GM12878 (cell line): ENCODE results near the gene COL4A2. TPM values are rescaled to one million over a fixed set of nuclear protein-coding genes. Genes with fewer than 3 reads are reported as not detected.
A peak's percentile ranks its signal among the peaks of the same experiment; 100 is the strongest.

Experiments
- ATAC-seq: fragments of 200-7000 bp; cut with Tn5 transposase; 3 replicates; pipeline ENCODE4 v1.9.1; 2020; ENCODE audit warnings: mild to moderate bottlenecking, moderate library complexity
- BruUV-seq: library from RNA; stranded (reverse); fragments of 400-500 nt; replicated peaks from 2 replicates; lab custom pipeline; 2021; lab: Mats Ljungman, UMichigan
- CTCF ChIA-PET: fragments of 300-600 bp; sonication (Branson Sonifier 250); formaldehyde crosslinking; extraction: SDS; loops from one replicate; lab custom pipeline; 2021; ENCODE audit warnings: inconsistent platforms; lab: Yijun Ruan, JAX
- POLR2A ChIA-PET: fragments of 350-600 bp; formaldehyde crosslinking; extraction: SDS; loops from one replicate; lab custom pipeline; 2021; ENCODE audit warnings: inconsistent platforms; lab: Charles Lee
- RAD21 ChIA-PET: fragments of 300-600 bp; sonication (Branson Sonifier 250); formaldehyde crosslinking; loops from one replicate; lab custom pipeline; 2023; ENCODE audit warnings: antibody characterized with exemption; ENCODE audit not compliant: unreplicated experiment; lab: Charles Lee
- SMC1A ChIA-PET: fragments of 300-600 bp; sonication (Branson Sonifier 250); formaldehyde crosslinking; loops from one replicate; lab custom pipeline; 2023; ENCODE audit not compliant: unreplicated experiment, uncharacterized antibody; lab: Charles Lee
- DNase-seq: peaks from one replicate; pipeline ENCODE4 v3.0.0-alpha.2; 2011; ENCODE audit warnings: low read depth, low spot score
- FAIRE-seq: peaks from 3 replicates; lab custom pipeline; 2011; peaks lifted over from hg19 to GRCh38; lab: Jason Lieb, UNC
- H2AFZ ChIP-seq: 2 replicates; pipeline ENCODE4 v1.6.0; 2011; ENCODE audit warnings: low read depth, low read length, control low read depth; ENCODE audit not compliant: control insufficient read depth
- H3K27ac ChIP-seq: 2 replicates; pipeline ENCODE4 v1.5.1; 2011; ENCODE audit warnings: control low read depth; ENCODE audit not compliant: control insufficient read depth, insufficient read depth
- H3K27me3 ChIP-seq, 2 experiments: replicated peaks in 1 of 2; 2 replicates each; pipeline versions ENCODE4 v1.6.0 to v1.6.1; 2011; ENCODE audit warnings: low read length in 1 of 2; ENCODE audit not compliant: control insufficient read depth in 2 of 2, insufficient read depth in 2 of 2
- H3K36me3 ChIP-seq, 2 experiments: 2 replicates each; pipeline ENCODE4 v1.5.1; 2011; ENCODE audit warnings: low read length in 1 of 2; ENCODE audit not compliant: control insufficient read depth in 2 of 2, insufficient read depth in 2 of 2
- H3K4me1 ChIP-seq: 2 replicates; pipeline ENCODE4 v1.6.1; 2011; ENCODE audit warnings: mild to moderate bottlenecking, low read length, moderate library complexity, mixed read lengths; ENCODE audit not compliant: control insufficient read depth, insufficient read depth
- H3K4me2 ChIP-seq: 2 replicates; pipeline ENCODE4 v1.6.0; 2011; ENCODE audit warnings: control low read depth; ENCODE audit not compliant: control insufficient read depth, insufficient read depth
- H3K4me3 ChIP-seq: fragments of 200-600 bp; sonication (generic); 2 replicates; pipeline ENCODE4 v1.5.1; 2016
- H3K79me2 ChIP-seq: 2 replicates; pipeline ENCODE4 v1.6.0; 2011; ENCODE audit warnings: low read length; ENCODE audit not compliant: control insufficient read depth, insufficient read depth
- H3K9ac ChIP-seq: 2 replicates; pipeline ENCODE4 v1.8.0; 2011; ENCODE audit warnings: low read length, control low read depth, mixed read lengths; ENCODE audit not compliant: control insufficient read depth, insufficient read depth
- H3K9me3 ChIP-seq: replicated peaks from 3 replicates; pipeline ENCODE4 v1.5.1; 2011; ENCODE audit warnings: mild to moderate bottlenecking, low read length; ENCODE audit not compliant: control insufficient read depth, insufficient read depth
- H4K20me1 ChIP-seq: 2 replicates; pipeline ENCODE4 v1.6.0; 2011; ENCODE audit not compliant: control insufficient read depth, insufficient read depth
- CBX3 ChIP-seq: fragments of 200-600 bp; sonication (generic); IDR thresholded peaks from 2 replicates; pipeline ENCODE4 v1.6.1; 2016; ENCODE audit warnings: low read depth, borderline replicate concordance
- CHD2 ChIP-seq: IDR thresholded peaks from 2 replicates; pipeline ENCODE4 v1.6.1; 2011; ENCODE audit warnings: low read depth, low read length, improper control_type of control experiment, borderline replicate concordance
- CREB1 ChIP-seq: IDR thresholded peaks from 2 replicates; pipeline ENCODE4 v1.6.1; 2012; ENCODE audit warnings: low read depth, mild to moderate bottlenecking, inconsistent platforms
- EED ChIP-seq: sonication (generic); IDR thresholded peaks from 2 replicates; pipeline ENCODE4 v1.6.1; 2016; ENCODE audit warnings: antibody characterized with exemption, low read depth
- FOS ChIP-seq: IDR thresholded peaks from 3 replicates; pipeline ENCODE4 v1.6.1; 2011; ENCODE audit warnings: borderline replicate concordance; ENCODE audit not compliant: insufficient read length; ENCODE audit errors: extremely low read depth
- JUND ChIP-seq: IDR thresholded peaks from 2 replicates; pipeline ENCODE4 v1.6.1; 2012; ENCODE audit warnings: low read depth, mild to moderate bottlenecking, low read length, improper control_type of control experiment, moderate library complexity
- LARP7 ChIP-seq: fragments of 450-650 bp; IDR thresholded peaks from 2 replicates; pipeline ENCODE4 v1.6.1; 2017; ENCODE audit warnings: mild to moderate bottlenecking
- MEF2B ChIP-seq: fragments of 450-650 bp; IDR thresholded peaks from 2 replicates; pipeline ENCODE4 v1.6.1; 2018; ENCODE audit warnings: mild to moderate bottlenecking, moderate library complexity; ENCODE audit not compliant: partially characterized antibody, poor library complexity, severe bottlenecking
- MTA3 ChIP-seq: IDR thresholded peaks from 2 replicates; pipeline ENCODE4 v1.6.1; 2012; ENCODE audit warnings: low read length, inconsistent platforms, borderline replicate concordance
- RAD21 ChIP-seq: IDR thresholded peaks from 2 replicates; pipeline ENCODE4 v1.6.1; 2011; ENCODE audit warnings: mild to moderate bottlenecking, low read depth, low read length, moderate library complexity; ENCODE audit not compliant: insufficient read depth
- RBBP5 ChIP-seq: fragments of 200-600 bp; sonication (generic); conservative IDR thresholded peaks from 2 replicates; pipeline ENCODE4 v1.6.1; 2016
- WGBS: methylation state at CpG from one replicate; pipeline ENCODE4 v1.1.6; 2016; ENCODE audit warnings: low lambda C conversion rate; ENCODE audit not compliant: insufficient replicate concordance, insufficient coverage; ENCODE audit errors: missing lambda C conversion rate; 5-methylcytosine and 5-hydroxymethylcytosine counted together
- in situ Hi-C: fragments of 300-500 bp; cut with MboI; formaldehyde crosslinking; loops from 9 replicates; pipeline ENCODE4 v1.14.3; 2018; ENCODE audit warnings: mixed read lengths
- intact Hi-C: fragments of 100-400 bp; cut with micrococcal nuclease; formaldehyde crosslinking; loops from one replicate; pipeline ENCODE4 v1.14.2; 2022; ENCODE audit not compliant: unreplicated experiment
- polyA plus RNA-seq, 11 experiments: library from polyadenylated mRNA; depleted of rRNA in 4 of 11; unstranded in 6 of 11; stranded (reverse) in 5 of 11; fragments of >200 nt; fragmentation: Nextera tagmentation in 4 of 11; fragmentation: Illumina TruSeq in 1 of 11; extraction: Ambion mirVana in 4 of 11; extraction: Trizol in 1 of 11; gene quantifications; 1 replicate in 1 of 11; 2 replicates in 10 of 11; pipeline versions ENCODE4 v1.2.1 to v1.2.3, GENCODE V29; 2011 to 2016; ENCODE audit warnings: inconsistent platforms in 2 of 11, missing spikeins in 2 of 11, low read depth in 1 of 11
- total RNA-seq, 4 experiments: library from RNA; depleted of rRNA in 3 of 4; stranded (reverse); fragments of >200 nt in 3 of 4; fragmentation: Illumina TruSeq in 1 of 4; extraction: Trizol in 1 of 4; gene quantifications; 2 replicates each; pipeline versions ENCODE4 v1.2.1 to v1.2.3, GENCODE V29; 2013 to 2021
- TF ChIP-seq, protein P1 (sequence below): IDR thresholded peaks from 2 replicates; pipeline ENCODE4 v1.6.1; 2011; ENCODE audit warnings: low read depth, low read length, improper control_type of control experiment, borderline replicate concordance
- TF ChIP-seq, protein P2 (sequence below): IDR thresholded peaks from 2 replicates; pipeline ENCODE4 v1.6.1; 2011; ENCODE audit warnings: mild to moderate bottlenecking, low read depth, low read length, moderate library complexity; ENCODE audit not compliant: insufficient replicate concordance
- TF ChIP-seq, protein P3 (sequence below): IDR thresholded peaks from 2 replicates; pipeline ENCODE4 v1.6.1; 2011; ENCODE audit warnings: borderline replicate concordance, low read depth, mild to moderate bottlenecking, moderate library complexity, low read length; ENCODE audit not compliant: insufficient read depth, poor library complexity, severe bottlenecking
- TF ChIP-seq, protein P4 (sequence below): IDR thresholded peaks from 2 replicates; pipeline ENCODE4 v1.6.1; 2012; ENCODE audit warnings: mild to moderate bottlenecking, low read depth, low read length
- TF ChIP-seq, protein P5 (sequence below): IDR thresholded peaks from 2 replicates; pipeline ENCODE4 v1.6.1; 2012; ENCODE audit warnings: low read depth, low read length, improper control_type of control experiment

The COL4A2 gene
- total and polyA plus RNA-seq, 10 of the 15 experiments (the other 5 are each of a cell fraction or from before 2014, with no cell fraction given), result 0.16 to 1.6 (median 0.62) TPM; not detected in 3

DNA sequence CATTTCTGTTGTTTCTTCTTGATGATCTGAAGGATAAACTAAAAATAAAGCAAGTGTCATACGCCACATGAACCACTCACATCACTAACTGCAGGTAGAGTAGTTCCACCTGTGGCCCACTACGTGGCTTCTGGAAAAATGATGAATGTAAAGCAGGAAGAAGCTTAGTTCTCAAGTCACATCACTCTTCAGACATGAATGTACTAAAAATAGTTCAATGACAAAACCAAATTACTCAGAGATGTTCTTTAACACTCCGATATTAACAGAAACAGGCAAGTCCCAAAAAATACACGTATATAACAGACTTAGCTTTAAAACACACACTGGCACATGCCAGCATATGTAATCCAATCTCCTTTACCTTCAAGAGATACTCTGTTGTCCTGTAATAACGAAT lies 232.8 kb downstream of the COL4A2 start:
- POLR2A ChIA-PET, result interaction anchor here (0.9 to 1.4 kb wide), 2 partner anchors 13 to 22 kb away, joined by 3 to 6 read pairs; partner anchors contain the start of gene RAB20
- Histone ChIP-seq H3K4me3 (no peak overlapping the region), H3K9me3 (peaks cover 1% of the 10 kb centered on the region; the same call in 1 of the 3 replicates), H3K79me2 (no peaks in the 10 kb centered on the region; the same call in none of the 2 replicates), H4K20me1 (no peaks in the 10 kb centered on the region), H3K27me3 (no peaks in the 10 kb centered on the region), H3K4me1 (peaks cover 13% of the 10 kb centered on the region), H3K9ac (no peak overlapping the region), H3K27ac (no peak overlapping the region), H3K36me3 (no peaks in the 10 kb centered on the region), H2AFZ (no peak overlapping the region), H3K4me2 (no peak overlapping the region)
- CTCF ChIA-PET, result no interaction called here
- DNase-seq, result no peak
- 24% methylated on average over 5 of the region's 5 CpGs for WGBS
- intact Hi-C loops (no loop called here), in situ Hi-C loops (no loop called here)
- FAIRE-seq, result no peak
- SMC1A ChIA-PET, result interaction anchor here (0.7 to 6.1 kb wide), 5 partner anchors 9 to 256 kb away, joined by 3 to 31 read pairs (median 6); no protein-coding TSS in a partner anchor
- ATAC-seq, result no peak
- BruUV-seq, result no TSS peak
- RAD21 ChIA-PET, result interaction anchor here (2.1 to 4.7 kb wide), 3 partner anchors 10 to 85 kb away, joined by 6 to 24 read pairs (median 10); no protein-coding TSS in a partner anchor
- peak; percentile 37; the same call in 1 of the 2 replicates for TF ChIP-seq EED
- no peak for TF ChIP-seq CBX3
- TF ChIP-seq, protein P1, sequence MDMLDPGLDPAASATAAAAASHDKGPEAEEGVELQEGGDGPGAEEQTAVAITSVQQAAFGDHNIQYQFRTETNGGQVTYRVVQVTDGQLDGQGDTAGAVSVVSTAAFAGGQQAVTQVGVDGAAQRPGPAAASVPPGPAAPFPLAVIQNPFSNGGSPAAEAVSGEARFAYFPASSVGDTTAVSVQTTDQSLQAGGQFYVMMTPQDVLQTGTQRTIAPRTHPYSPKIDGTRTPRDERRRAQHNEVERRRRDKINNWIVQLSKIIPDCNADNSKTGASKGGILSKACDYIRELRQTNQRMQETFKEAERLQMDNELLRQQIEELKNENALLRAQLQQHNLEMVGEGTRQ, result no peak
- no peak for TF ChIP-seq JUND
- no peak for TF ChIP-seq MEF2B
- TF ChIP-seq, protein P2, sequence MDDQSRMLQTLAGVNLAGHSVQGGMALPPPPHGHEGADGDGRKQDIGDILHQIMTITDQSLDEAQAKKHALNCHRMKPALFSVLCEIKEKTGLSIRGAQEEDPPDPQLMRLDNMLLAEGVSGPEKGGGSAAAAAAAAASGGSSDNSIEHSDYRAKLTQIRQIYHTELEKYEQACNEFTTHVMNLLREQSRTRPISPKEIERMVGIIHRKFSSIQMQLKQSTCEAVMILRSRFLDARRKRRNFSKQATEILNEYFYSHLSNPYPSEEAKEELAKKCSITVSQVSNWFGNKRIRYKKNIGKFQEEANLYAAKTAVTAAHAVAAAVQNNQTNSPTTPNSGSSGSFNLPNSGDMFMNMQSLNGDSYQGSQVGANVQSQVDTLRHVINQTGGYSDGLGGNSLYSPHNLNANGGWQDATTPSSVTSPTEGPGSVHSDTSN, result no peak
- TF ChIP-seq LARP7, result no peak
- no peak for TF ChIP-seq RAD21
- TF ChIP-seq RBBP5, result no peak
- TF ChIP-seq FOS, result no peak
- TF ChIP-seq, protein P3, sequence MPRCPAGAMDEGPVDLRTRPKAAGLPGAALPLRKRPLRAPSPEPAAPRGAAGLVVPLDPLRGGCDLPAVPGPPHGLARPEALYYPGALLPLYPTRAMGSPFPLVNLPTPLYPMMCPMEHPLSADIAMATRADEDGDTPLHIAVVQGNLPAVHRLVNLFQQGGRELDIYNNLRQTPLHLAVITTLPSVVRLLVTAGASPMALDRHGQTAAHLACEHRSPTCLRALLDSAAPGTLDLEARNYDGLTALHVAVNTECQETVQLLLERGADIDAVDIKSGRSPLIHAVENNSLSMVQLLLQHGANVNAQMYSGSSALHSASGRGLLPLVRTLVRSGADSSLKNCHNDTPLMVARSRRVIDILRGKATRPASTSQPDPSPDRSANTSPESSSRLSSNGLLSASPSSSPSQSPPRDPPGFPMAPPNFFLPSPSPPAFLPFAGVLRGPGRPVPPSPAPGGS, result no peak
- TF ChIP-seq CREB1, result peak; percentile 64
- TF ChIP-seq, protein P4, sequence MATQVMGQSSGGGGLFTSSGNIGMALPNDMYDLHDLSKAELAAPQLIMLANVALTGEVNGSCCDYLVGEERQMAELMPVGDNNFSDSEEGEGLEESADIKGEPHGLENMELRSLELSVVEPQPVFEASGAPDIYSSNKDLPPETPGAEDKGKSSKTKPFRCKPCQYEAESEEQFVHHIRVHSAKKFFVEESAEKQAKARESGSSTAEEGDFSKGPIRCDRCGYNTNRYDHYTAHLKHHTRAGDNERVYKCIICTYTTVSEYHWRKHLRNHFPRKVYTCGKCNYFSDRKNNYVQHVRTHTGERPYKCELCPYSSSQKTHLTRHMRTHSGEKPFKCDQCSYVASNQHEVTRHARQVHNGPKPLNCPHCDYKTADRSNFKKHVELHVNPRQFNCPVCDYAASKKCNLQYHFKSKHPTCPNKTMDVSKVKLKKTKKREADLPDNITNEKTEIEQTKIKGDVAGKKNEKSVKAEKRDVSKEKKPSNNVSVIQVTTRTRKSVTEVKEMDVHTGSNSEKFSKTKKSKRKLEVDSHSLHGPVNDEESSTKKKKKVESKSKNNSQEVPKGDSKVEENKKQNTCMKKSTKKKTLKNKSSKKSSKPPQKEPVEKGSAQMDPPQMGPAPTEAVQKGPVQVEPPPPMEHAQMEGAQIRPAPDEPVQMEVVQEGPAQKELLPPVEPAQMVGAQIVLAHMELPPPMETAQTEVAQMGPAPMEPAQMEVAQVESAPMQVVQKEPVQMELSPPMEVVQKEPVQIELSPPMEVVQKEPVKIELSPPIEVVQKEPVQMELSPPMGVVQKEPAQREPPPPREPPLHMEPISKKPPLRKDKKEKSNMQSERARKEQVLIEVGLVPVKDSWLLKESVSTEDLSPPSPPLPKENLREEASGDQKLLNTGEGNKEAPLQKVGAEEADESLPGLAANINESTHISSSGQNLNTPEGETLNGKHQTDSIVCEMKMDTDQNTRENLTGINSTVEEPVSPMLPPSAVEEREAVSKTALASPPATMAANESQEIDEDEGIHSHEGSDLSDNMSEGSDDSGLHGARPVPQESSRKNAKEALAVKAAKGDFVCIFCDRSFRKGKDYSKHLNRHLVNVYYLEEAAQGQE, result no peak
- TF ChIP-seq, protein P5, sequence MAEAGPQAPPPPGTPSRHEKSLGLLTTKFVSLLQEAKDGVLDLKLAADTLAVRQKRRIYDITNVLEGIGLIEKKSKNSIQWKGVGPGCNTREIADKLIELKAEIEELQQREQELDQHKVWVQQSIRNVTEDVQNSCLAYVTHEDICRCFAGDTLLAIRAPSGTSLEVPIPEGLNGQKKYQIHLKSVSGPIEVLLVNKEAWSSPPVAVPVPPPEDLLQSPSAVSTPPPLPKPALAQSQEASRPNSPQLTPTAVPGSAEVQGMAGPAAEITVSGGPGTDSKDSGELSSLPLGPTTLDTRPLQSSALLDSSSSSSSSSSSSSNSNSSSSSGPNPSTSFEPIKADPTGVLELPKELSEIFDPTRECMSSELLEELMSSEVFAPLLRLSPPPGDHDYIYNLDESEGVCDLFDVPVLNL, result no peak
- TF ChIP-seq CHD2, result no peak
- no peak for TF ChIP-seq MTA3
